MM.1S (cell line): ENCODE results near the gene DPH6.

Experiments
- EZH2 ChIP-seq: fragments of 300-600 bp; sonication (generic); optimal IDR thresholded peaks from 2 replicates; pipeline ENCODE3; 2017; ENCODE audit warnings: low read depth, mild to moderate bottlenecking, antibody characterized with exemption, low read length, mixed read lengths
- TF ChIP-seq, protein P1 (sequence below): fragments of 300-600 bp; sonication (generic); IDR thresholded peaks from 2 replicates; pipeline ENCODE4 v1.5.1; 2016; ENCODE audit warnings: antibody characterized with exemption, low read length, mixed read lengths

DNA sequence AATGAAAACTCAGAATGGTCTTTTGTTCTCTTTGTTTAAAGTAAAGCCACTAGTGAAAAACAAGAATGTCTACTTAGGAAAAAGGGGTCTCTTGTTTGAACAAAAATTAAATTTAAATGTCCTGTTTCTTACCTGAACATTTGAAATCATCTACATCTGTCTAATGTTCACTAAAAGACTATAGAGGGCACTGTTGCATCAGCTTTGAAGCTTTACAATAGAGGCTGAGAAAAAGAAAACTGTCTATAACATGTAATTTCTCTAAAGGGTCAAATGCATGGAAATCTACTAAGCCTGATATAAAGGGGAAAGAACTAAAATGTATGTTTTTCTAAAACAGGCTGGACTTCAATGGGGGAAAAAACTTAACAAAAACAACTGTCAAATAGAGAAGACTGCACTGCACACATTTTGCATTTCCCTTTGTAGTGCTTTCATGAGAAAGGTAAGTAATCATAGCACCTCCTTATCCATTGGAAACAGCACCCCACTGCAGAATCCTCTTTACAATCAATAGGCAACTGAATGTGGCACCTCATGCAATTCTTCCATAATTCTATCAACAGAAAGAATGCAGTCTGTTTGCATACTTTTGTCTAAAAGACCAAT is 26.3 kb downstream of the DPH6 start:
- TF ChIP-seq, protein P1, sequence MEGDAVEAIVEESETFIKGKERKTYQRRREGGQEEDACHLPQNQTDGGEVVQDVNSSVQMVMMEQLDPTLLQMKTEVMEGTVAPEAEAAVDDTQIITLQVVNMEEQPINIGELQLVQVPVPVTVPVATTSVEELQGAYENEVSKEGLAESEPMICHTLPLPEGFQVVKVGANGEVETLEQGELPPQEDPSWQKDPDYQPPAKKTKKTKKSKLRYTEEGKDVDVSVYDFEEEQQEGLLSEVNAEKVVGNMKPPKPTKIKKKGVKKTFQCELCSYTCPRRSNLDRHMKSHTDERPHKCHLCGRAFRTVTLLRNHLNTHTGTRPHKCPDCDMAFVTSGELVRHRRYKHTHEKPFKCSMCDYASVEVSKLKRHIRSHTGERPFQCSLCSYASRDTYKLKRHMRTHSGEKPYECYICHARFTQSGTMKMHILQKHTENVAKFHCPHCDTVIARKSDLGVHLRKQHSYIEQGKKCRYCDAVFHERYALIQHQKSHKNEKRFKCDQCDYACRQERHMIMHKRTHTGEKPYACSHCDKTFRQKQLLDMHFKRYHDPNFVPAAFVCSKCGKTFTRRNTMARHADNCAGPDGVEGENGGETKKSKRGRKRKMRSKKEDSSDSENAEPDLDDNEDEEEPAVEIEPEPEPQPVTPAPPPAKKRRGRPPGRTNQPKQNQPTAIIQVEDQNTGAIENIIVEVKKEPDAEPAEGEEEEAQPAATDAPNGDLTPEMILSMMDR, result peak; percentile 66
- TF ChIP-seq EZH2, result no peak
